ENCODE measurements around the gene SDK2. TPM values are rescaled to one million over a fixed set of nuclear protein-coding genes. Genes with fewer than 3 reads are reported as not detected.
A peak's percentile ranks its signal among the peaks of the same experiment; 100 is the strongest.

SDK2 gene
- total RNA-seq, 1 donor from 2014 or later: 1.0 TPM

GRCh38 chr17:73549841-73550430, 94.3 kb downstream of the SDK2 start:
- DNase-seq: no peak
- intact Hi-C loops (cut with DNase I): no loop called here
- no peak for ATAC-seq (ENCODE audit: poor library complexity)

- intact Hi-C loops (cut with DNase I): no loop called here
- ATAC-seq (ENCODE audit: poor library complexity): peak; percentile 60
- DNase-seq: no peak
Observed at GRCh38 chr17:73548620-73549311, 95.5 kb downstream of the SDK2 start.

GRCh38 chr17:73547790-73548189, 96.5 kb downstream of the SDK2 start:
- no peak for DNase-seq
- intact Hi-C loops (cut with DNase I): no loop called here
- ATAC-seq (ENCODE audit: poor library complexity): no peak

GRCh38 chr17:73546770-73547536, 97.3 kb downstream of the SDK2 start:
- intact Hi-C loops (cut with DNase I): no loop called here
- peak; percentile 68 for ATAC-seq (ENCODE audit: poor library complexity)
- peak; percentile 69 for DNase-seq

- no peak for ATAC-seq (ENCODE audit: poor library complexity)
- DNase-seq: no peak
- intact Hi-C loops (cut with DNase I): no loop called here
Observed at GRCh38 chr17:73546114-73546513, 98.1 kb downstream of the SDK2 start.

GRCh38 chr17:73545109-73546032, 98.9 kb downstream of the SDK2 start:
- no peak for DNase-seq
- ATAC-seq (ENCODE audit: poor library complexity): no peak
- intact Hi-C loops (cut with DNase I): no loop called here

GRCh38 chr17:73544333-73544732, 99.9 kb downstream of the SDK2 start:
- no peak for DNase-seq
- ATAC-seq (ENCODE audit: poor library complexity): no peak
- intact Hi-C loops (cut with DNase I): no loop called here

- intact Hi-C loops (cut with DNase I): no loop called here
- ATAC-seq (ENCODE audit: poor library complexity) (no peak), DNase-seq (no peak)
Observed at GRCh38 chr17:73542323-73542722, 101.9 kb downstream of the SDK2 start.

- intact Hi-C loops (cut with DNase I): no loop called here
Observed at GRCh38 chr17:73541561-73541981, 102.7 kb downstream of the SDK2 start.

GRCh38 chr17:73541111-73541510, 103.1 kb downstream of the SDK2 start:
- DNase-seq (no peak), ATAC-seq (ENCODE audit: poor library complexity) (no peak)
- intact Hi-C loops (cut with DNase I): no loop called here

More at GRCh38 chr17:73541561-73541981, 102.7 kb downstream of the SDK2 start:
- ATAC-seq (ENCODE audit: poor library complexity): no peak
- no peak for DNase-seq

- intact Hi-C loops (cut with DNase I): no loop called here
- DNase-seq (no peak), ATAC-seq (ENCODE audit: poor library complexity) (no peak)
Observed at GRCh38 chr17:73539166-73539565, 105.1 kb downstream of the SDK2 start.

- DNase-seq (no peak), ATAC-seq (ENCODE audit: poor library complexity) (no peak)
- intact Hi-C loops (cut with DNase I): no loop called here
Observed at GRCh38 chr17:73538445-73538844, 105.8 kb downstream of the SDK2 start.

- DNase-seq (no peak), ATAC-seq (ENCODE audit: poor library complexity) (no peak)
- intact Hi-C loops (cut with DNase I): no loop called here
Observed at GRCh38 chr17:73536700-73537605, 107.3 kb downstream of the SDK2 start.

GRCh38 chr17:73535746-73536145, 108.5 kb downstream of the SDK2 start:
- no peak for ATAC-seq (ENCODE audit: poor library complexity)
- intact Hi-C loops (cut with DNase I): no loop called here
- no peak for DNase-seq

- intact Hi-C loops (cut with DNase I): no loop called here
- no peak for ATAC-seq (ENCODE audit: poor library complexity)
- no peak for DNase-seq
Observed at GRCh38 chr17:73534209-73534909, 109.9 kb downstream of the SDK2 start.

- DNase-seq (no peak), ATAC-seq (ENCODE audit: poor library complexity) (no peak)
- intact Hi-C loops (cut with DNase I): no loop called here
Observed at GRCh38 chr17:73533781-73534180, 110.5 kb downstream of the SDK2 start.

GRCh38 chr17:73533127-73533526, 111.1 kb downstream of the SDK2 start:
- DNase-seq: peak; percentile 91
- intact Hi-C loops (cut with DNase I): no loop called here
- ATAC-seq (ENCODE audit: poor library complexity): peak; percentile 98
